GF-D8 (cell line): ENCODE results near the gene ERCC1.

Experiments
- DNase-seq: peaks from one replicate; lab custom pipeline; 2025; lab: John Stamatoyannopoulos, UW

Gene ERCC1

DNA sequence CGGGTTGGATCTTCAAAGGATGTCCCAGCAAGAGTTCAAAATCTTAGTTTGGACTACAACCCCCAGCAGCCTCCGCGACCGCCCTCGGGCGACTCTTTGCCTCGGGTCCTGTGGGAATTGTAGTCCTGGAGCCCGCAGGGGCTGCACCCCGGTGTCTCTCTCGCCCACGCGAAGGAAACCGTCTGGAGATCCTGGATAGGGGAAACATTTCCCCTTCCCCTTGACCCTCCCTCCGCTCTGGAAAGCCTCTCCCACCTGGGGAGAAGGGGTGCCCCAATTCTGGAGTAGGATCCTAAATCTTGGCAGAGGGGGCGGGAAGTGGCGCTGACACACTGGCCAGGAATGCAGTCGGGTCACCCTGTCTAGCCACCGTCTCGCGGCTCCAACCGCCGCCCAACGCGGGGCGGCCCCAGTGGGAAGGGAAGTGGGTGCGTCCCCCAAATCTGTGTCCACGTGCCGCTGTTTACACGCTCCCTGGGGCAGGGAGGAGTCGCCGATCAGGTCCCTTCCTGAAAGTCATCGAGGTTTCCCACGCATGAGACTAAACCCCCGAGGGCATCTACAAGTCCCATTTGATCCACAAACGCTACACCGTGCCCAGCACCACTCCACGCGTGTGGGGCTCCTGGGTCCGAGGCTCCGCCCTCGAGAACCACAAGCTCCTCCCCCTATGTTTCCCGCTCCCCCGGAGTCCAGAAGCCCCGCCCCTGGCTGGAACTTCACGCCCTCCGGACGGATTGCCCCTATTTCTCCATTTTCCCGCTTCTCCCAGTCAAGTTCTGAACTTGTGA is 18.1 kb downstream of the ERCC1 start:
- peak; percentile 74 for DNase-seq

DNA sequence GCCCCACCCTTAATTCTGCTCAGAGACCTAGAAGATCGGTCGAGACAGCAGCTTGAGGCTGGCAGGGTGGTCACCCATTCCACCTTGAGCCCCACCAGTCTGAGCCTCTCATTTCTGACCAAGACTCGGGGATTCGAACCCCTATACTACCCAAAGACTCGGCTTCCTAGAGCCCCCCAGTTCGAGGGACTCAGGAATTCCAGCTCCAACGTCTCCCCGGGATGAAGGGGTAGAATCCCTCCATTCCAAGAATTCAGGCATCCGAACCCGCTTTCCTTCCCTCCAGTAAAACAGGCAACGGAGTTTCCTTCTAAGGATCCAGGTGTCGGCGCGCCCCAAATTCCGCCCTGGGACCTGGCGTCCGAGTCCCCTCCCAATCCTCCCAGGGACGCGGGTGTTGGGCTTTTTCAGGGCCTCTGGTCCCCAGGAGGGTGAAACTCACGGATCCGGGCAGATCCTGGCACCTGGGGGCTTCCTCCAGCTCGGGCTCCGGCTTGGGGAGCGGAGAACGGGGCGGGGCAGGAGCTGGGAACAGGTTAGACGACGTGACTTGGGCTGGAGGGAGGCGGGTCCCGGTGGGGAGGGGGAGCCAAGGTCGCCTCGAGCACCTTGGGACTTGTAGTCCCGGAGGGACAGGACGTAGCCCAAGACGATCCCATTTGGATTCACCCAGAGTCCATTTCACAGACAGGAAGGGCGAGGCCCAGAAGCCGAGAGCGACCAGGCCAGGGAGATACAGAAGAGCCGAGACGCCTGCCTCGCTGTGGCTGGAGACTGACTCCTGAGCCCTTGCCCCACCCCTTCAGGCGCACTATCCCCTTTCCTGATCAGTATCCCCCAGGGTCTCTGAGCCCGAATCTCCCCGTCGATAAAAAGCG is 18.9 kb downstream of the ERCC1 start, which contains the start of gene PPP1R13L:
TSS of gene PPP1R13L (minus strand) at position 513 of the 878 bp plus-strand sequence. CDS start 6,751 bp downstream, outside the sequence.
- no peak for DNase-seq

DNA sequence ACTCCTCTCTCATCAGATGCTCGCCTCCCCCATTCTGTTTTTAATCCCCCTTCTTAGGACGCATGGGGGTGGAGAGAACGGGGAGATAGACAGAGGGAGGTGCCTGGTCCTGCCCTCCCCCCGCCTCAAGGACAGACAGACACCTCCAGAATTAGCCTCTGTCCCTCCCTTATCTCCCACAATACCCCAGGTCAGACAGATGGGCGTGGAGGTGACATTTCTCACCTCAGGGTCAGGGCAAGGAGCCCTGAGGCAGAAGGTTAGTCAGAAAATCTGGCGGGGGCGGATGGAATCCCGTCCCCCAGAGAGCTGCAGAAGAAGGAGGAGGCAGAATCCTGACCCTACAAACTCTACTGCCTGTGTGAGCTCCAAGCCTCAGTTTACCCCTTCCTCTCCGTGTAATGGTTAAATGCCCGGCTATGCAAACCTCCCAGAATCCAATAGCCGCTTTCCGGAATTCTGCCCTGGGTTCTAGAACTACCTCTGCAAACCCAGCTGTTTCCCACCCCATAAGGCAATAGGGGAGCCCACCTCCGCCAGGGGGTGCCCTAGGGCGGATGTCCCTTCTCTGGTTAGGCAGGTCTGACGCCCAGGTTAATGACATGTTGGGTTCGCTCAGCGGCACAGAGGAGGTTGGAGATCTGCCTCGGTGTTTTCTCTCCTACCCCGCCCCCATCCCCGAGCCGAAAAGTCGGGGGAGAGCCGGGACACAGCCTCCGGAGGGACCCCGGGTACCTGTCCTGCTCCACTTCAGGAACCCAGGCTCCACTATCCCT is 19.7 kb downstream of the ERCC1 start:
- DNase-seq: no peak

DNA sequence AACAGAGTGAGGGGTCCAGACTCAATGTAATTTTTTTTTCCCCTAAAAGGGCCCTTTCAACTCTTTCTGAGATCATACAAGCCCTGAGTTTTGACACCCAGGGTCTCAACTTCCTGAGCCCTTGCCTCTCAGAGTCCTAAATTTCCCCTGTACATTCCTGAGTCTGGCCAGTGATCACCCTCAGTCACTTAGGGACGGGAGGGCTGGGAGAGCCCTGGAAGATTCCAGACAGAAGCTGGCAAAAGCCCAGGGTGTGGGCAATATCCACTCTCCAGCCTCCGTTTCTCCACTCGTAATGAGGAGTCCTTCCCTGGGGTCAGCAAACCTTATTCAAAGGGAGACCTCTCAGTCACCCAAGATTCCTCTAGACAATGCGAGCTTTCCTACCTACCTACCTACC is 20.4 kb downstream of the ERCC1 start:
- no peak for DNase-seq

DNA sequence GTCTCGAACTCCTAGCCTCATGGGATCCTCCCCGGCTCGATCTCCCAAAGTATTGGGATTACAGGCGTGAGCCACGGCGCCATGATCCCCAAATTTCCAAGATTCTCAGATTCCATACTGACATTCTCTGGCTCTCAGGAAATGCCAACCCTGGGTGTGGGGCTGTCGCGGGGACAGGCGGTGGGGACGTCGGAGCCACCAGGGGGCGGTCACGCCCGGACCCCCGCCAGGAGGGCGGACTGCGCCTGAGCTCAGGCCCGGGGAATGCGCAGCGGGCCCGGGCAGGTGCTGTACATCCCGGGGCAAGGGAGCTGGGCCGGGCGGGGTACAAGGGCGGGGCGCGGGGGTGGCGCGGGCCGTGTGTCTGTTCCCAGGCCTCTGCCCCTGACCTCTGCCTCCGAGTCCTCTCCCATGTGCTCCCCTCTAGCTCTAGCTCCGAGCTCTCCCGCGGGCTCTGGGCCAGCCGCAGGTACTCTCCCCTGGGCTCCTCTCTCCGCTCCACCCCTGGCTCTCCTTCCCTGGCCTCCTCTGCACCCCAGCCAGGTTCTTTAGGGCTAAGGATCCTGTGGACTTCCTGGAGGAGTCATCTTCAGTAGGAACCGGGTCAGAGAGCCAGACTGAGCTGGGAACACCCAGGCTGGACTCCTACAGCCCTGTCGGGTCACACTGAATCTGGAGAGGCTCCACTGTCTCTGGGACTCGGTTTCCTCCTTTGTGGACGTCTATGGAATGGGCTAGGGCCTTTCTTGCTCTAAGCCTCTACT is 21.2 kb downstream of the ERCC1 start:
- no peak for DNase-seq

DNA sequence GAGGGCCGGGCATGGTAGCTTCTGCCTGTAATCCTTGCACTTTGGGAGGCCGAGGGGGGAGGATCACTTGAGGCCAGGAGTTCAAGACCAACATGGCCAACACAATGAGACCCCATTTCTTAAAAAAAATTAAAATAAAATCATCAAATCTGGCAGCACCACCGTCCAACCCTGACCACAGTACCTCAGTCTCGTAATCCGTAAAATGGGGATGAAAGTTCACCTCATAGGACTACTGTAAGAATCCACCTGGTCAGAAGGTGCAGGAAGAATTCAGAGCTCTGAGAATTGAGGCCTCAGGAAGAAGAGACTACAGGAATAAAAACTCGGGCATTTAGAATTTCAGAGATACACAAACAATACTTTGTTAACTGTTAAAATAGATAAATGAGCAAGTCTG is 21.9 kb downstream of the ERCC1 start:
- DNase-seq: no peak

DNA sequence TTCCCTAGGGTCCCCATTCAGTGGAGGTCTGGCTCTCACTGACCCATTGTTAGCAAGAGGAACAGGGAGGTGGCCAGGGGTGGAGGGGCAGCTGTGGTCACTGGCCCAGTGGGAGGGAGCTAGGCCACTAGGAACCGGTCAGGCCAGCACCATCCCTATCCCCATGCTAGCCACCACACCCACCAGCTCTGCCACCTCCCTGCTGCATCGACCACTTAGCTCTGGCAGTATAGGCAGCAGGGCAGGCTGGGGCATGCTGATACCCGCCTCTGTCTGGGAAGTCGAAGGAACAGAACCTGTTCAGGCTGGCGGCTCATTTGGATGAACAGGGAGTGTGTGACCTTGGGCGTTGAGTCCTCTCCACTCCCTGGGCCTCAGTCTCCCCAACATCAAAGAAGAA is 23.5 kb downstream of the ERCC1 start:
- no peak for DNase-seq

DNA sequence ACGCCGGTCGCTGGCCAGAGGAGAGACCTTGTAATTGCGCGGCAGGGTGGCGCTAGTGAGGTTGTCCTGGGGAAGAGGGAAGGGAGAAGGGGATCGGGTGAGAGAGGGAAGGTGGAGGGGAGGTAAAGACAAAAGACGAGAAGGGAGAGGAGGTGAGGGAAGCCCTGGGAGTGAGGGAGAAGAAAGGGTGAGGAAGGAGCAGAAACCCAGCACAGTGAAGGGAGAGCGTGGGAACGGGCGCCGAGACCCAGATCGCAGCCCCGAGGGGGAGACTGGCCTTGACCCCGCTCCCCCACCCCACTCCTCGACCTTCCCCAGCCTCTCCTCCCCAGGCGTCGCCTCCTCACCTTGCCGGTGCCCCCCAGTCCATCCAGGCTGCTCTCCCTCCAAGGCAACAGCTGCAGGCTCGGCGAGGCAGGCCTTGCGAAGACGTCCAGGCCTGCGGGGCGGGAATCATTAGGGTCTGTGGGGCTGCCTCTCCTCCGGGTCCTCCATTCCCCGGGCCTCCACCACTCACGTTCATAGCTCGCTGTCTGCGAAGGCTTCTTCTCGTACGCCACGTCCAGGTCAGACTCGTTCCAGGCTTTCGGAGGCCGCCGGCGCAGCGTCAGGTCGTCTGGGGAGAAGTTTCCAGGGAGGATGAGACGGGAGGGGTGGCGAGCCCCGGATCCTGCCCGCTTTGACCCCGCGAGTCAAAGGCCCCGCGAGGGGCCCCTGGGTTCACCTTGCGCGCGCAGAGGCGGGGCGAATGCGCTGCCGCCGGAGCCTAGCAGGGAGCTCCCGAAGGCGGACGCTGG is 27.7 kb downstream of the ERCC1 start:
- no peak for DNase-seq

DNA sequence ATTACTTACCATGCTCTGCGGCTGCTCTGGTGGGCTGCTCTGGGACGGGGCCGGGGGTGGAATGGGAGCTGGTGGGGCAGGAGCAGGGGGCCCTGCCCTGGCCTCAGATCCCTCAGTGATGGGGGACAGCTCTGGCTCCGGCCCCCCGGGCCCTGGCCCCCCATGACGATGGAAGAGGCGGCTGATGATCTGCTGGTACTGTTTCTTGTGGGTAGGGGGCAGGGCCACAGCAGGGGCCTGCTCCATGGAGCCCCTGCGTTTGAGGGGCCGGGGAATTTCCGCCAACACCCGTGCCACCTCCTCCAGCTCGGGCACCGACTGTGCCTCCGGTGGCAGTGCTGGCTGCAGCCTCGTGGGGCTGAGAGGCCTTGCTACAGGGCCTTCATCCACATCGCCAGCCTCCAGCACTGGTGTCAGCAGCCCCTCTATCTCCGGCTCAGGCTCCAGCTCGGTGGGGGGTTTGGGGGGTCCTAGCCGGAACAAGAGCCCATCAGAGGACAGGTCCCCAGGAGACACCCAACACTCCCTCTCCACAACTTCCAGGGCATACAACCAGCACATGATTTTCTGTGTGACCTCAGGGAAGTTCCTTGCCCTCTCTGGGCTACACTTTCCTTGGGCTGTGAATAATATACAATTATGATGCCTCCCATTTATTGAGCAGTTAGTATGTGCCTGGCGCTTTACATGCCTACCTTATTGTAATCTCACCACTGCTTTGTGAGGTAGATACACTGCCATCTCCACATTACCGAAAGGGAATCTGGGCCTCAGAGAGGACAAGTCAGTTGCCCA is 31.6 kb downstream of the ERCC1 start:
- DNase-seq: no peak

DNA sequence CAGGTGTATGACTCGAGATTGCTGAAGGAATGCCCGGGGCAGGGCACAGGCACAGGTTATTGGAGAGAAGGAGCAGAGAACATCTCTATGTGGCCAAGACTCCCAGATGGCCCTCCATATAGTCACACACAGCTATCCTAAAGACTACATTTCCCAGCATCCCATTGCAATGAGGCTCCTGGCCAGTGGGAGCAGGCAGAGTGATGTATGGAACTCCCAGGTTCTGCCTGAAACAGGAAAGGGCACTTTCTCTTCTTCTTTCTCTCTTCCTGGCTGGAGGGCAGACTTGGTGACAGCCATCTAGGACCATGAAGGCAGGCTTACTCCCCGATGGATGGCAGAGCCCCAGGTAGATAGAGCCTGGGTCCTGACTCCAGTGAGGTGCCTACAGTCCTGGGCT is 32.4 kb downstream of the ERCC1 start:
- no peak for DNase-seq

DNA sequence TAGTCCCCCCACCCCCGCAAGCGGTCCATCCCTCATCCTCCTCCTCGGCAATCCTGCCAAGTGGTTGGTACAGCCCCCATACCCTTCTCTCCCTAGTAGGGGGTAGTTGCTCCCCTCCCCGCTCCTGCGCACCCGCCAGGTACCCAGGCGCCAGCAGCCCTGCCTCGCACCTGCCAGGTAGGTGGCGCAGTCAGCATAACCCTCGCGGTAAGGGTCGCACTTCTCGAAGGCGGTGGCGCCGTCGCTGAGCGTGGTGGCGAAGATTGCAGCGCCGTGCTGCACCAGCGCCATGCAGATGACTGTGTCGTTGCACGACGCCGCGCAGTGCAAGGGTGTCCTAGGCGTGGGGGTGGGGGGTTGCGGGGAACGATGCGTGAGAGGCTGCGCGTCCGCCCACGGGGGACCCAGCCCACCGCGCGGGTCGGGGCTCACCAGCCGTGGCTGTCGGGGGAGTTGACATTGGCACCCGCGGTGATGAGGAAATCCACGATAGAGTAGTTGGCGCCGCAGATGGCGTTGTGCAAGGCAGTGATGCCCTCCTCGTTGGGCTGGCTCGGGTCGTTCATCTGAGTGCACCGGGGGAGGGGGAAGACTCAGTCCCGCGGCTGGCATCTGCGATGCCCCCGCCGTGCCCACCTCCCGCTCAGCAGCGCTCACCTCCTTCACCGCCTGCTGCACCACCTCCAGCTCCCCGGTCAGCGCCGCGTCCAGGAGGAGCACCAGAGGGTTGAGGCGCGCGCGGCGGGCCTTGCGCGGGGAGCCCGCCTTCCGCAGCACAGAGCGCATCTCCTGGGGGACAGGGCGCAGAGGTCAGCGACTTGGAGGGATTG is 38.1 kb downstream of the ERCC1 start:
- DNase-seq: no peak

DNA sequence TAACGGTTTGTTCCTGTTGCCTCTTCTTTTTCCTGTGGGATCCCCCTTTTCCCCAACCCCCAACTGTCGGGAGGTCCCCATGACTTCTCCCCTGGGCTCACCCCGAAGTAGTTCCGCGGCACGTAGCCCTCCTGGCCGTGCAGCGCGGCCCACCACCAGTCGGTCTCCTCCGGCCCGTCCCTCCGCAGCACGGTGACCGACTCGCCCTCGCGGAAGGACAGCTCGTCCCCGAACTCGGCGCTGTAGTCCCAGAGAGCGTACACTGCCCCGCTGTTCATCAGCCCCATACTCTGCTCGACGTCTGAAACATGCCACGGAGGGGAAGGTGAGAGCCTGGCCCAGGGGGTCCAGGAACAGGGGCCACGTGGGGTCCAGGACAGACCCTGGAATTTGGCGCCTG is 41.3 kb downstream of the ERCC1 start:
- no peak for DNase-seq

DNA sequence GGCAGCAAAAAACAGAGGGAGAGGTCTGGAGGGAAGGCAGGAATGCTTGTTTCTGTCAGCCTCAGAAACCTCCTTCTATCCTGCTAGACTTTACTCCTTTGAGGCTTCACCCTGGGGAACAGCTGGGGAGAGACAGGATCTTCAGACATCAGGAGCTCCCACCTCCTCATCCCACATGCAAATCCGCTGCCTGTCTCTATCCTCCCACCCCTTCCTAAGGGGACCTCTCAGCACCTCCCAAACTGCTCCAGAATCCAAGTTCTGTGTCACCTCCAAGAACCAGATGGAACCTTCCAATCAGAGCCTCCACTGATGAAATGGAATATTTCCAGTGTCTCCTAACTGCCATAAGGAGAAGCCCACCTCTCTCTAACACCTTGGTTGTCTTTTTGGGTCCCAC is 43.6 kb downstream of the ERCC1 start:
- DNase-seq: no peak

DNA sequence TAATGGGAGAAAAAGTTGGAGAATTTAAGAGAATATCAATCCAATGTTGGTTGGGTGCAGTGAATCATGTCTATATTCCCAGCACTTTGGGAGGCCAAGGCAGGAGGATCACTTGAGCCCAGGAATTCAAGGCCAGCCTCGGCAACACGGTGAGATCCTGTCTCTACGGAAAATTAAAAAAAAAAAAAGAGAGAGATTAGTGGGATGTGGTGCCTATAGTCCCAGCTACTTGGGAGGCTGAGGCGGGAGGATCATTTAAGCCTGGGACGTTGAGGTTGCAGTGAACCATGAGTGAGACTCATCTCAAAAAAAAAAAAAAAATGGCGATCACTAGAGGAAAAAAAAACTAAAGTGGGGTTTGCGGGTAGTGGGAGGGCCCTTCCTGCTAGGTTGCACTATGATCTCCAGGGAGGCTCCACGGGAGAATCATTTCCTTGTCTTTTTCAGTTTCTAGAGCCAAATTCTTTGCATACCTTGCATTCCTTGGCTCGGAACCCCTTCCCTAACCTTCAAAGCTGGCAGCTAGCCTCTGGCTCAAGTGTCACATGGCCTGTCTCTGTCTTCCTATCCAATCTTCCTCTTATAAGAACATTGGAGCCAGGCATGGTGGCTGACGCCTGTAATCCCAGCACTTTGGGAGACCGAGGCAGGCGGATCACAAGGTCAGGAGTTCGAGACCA is 47.5 kb downstream of the ERCC1 start:
- no peak for DNase-seq

DNA sequence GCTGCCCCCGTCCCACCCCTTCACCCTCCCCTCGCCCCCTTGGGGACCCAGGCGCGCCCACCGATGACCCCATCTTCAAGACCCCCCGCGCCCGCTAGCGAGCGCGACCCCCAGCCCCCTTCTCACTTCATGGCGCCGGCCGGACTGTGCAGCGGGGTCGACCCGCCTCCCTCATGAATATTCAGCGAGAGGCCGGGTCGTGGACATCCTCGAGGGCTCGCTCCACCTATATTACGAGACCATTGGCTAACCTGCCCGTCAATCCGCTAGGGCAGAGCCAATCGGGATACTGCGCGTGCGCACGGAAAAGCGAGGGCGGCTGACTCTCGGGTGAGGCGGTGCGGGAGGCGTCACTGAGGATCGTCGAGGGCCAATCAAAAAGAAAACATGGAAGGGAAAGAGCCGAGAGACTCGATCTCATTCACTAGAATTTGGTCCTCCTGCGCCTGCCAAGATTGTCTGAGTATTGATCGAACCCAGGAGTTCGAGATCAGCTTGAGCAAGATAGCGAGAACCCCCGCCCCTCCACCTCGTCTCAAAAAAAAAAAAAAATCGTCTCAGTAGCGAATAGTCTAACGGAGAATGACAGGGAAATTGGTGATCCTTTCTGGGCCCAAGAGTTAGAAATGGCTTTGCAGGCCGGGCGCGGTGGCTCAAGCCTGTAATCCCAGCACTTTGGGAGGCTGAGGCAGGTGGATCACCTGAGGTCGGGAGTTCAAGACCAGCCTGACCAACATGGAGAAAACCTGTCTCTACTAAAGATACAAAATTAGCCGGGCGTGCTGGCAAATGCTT is 53.1 kb downstream of the ERCC1 start, which contains the start of gene ERCC2:
TSS of gene ERCC2 (minus strand) at position 164 of the 795 bp plus-strand sequence. CDS start at position 131, 33 bp downstream.
- peak; percentile 90 for DNase-seq

DNA sequence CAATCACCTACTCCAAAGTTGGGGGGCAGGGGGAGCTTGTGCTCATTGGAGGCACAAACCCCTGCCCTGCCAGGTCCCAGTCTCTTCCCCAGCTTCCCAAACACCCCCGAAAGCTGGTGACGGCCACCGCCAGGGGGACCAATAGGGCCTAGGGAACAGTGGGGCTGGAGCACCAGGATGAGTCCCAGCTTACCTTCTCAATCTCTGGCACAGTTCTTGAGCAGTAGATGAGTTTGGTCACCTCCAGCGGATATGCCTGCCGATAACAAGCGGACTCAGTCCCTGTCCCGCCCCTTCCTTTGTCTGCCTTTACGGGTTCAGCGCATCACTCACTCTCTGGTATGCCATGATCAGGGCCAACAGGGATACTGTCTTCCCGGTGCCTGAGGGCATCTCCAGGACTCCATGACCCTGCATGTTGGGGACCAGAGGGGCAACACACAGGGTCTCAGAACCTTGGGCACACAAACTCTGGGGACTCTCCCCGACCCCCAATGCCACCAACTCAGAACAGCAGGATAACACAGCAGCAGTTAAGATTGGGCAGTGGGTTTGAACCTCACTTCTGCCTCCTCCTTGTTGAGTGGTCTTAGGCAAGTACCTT is 54.9 kb downstream of the ERCC1 start:
- no peak for DNase-seq

DNA sequence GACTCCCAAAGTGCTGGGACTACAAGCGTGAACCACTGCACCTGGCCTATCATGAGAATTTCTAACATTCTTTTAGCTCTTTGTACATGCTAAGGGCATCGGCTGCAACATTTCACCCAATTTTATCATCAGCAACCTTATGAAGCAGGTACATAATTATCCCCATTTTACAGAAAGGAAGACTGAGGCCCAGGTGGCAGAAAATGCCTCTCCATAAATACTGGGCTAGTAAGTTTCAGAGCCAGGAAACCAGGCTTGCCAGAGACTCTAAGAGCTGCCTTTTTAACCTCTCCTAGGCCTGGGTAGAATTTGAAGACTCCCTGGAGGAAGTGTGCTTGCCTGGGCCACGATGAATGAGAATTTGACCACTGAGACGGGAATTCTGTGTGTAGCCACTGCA is 55.6 kb downstream of the ERCC1 start:
- DNase-seq: no peak
